ENCODE measurements around the gene ADAMTSL3.

ADAMTSL3 gene

GRCh38 chr15:83854950-83855707 is 201.2 kb downstream of the ADAMTSL3 start:
- ATAC-seq (replicated peaks) (no peak), DNase-seq (no peak)
- Mint-ChIP-seq H3K9me3 (no peaks in the 10 kb centered on the region), H3K36me3 (no peaks in the 10 kb centered on the region), H3K27ac (no peak overlapping the region), H3K27me3 (no peaks in the 10 kb centered on the region), H3K4me3 (no peak overlapping the region), H3K4me1 (no peaks in the 10 kb centered on the region)

DNA sequence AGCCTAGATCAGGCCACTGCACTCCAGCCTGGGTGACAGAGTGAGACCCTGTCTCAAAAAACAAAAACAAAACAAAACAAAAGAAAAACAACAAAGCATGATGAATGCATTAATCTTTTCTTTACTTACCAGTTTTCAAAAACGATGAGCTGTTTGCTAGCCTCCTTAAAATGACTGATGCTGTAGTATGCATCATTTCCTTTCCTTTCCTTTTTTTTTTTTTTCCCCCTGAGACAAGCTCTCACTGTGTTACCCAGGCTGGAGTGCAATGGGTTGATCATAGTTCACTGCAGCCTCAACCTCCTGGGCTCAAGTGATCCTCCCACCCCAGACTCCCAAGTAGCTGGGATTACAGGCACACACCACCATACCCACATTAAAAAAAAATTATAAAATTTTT is 202.0 kb downstream of the ADAMTSL3 start:
- H3K4me3 Mint-ChIP-seq = no peak overlapping the region
- no peak overlapping the region for H3K27ac Mint-ChIP-seq
- no peaks in the 10 kb centered on the region for H3K27me3 Mint-ChIP-seq
- H3K4me1 Mint-ChIP-seq = no peaks in the 10 kb centered on the region
- no peak for ATAC-seq (replicated peaks)
- no peak for DNase-seq
- H3K36me3 Mint-ChIP-seq = no peaks in the 10 kb centered on the region
- no peaks in the 10 kb centered on the region for H3K9me3 Mint-ChIP-seq

GRCh38 chr15:83858820-83859505 is 205.0 kb downstream of the ADAMTSL3 start:
- ATAC-seq (replicated peaks) (no peak), DNase-seq (no peak)
- H3K4me1 Mint-ChIP-seq = no peaks in the 10 kb centered on the region
- H3K27ac Mint-ChIP-seq = no peak overlapping the region
- no peaks in the 10 kb centered on the region for H3K27me3 Mint-ChIP-seq
- H3K4me3 Mint-ChIP-seq = no peak overlapping the region
- H3K36me3 Mint-ChIP-seq = no peaks in the 10 kb centered on the region
- H3K9me3 Mint-ChIP-seq = peaks cover 0 to 4% of the 10 kb centered on the region in 2 donors

- H3K4me3 Mint-ChIP-seq = no peak overlapping the region
- peaks cover 0 to 4% of the 10 kb centered on the region in 2 donors for H3K9me3 Mint-ChIP-seq
Measured at GRCh38 chr15:83866692-83867091, 212.8 kb downstream of the ADAMTSL3 start.

GRCh38 chr15:83869341-83869740 is 215.4 kb downstream of the ADAMTSL3 start:
- Mint-ChIP-seq H3K4me3 (no peak overlapping the region), H3K27me3 (no peaks in the 10 kb centered on the region), H3K9me3 (no peaks in the 10 kb centered on the region), H3K4me1 (no peaks in the 10 kb centered on the region), H3K27ac (no peak overlapping the region), H3K36me3 (no peaks in the 10 kb centered on the region)
- no peak for DNase-seq
- no peak for ATAC-seq (replicated peaks)

More at GRCh38 chr15:83866692-83867091, 212.8 kb downstream of the ADAMTSL3 start:
- Mint-ChIP-seq H3K27me3 (no peaks in the 10 kb centered on the region), H3K36me3 (no peaks in the 10 kb centered on the region), H3K4me1 (no peaks in the 10 kb centered on the region), H3K27ac (no peak overlapping the region)
- DNase-seq (no peak), ATAC-seq (replicated peaks) (no peak)

DNA sequence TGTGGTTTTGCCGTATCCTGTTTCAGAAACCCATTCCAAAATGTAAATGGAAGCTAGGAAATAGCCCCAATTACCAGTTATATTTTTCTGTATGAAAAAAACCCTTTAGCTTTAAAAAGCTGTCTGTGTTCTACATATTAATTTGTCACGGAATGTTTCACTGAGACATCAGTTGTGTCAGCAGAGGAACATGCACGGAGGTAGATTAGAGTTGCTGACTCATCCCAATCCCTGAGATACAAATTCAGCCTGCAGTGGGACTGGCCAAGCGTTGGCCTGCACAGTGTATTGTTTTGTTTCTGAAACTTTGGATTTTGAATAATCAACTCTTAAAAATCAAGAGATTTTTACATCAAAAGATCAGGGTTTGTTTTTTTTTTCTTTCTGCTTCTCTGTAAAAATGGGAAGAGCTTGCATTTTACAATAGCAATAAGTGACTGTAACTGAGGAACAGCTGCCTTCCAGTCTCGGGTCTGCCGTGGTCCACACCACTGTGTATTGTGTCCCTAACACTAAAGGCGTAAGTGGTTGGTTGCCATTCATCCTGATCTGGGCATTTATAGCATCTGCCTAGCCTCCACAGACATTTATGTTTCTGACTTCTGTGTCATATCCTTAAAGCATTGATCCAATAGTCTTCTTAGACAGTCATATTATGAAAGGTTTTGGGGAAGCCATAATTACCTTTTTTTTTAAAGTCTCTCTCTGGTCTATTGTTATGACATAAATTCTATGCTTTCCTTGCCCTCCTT is 218.1 kb downstream of the ADAMTSL3 start:
- no peaks in the 10 kb centered on the region for H3K9me3 Mint-ChIP-seq

DNA sequence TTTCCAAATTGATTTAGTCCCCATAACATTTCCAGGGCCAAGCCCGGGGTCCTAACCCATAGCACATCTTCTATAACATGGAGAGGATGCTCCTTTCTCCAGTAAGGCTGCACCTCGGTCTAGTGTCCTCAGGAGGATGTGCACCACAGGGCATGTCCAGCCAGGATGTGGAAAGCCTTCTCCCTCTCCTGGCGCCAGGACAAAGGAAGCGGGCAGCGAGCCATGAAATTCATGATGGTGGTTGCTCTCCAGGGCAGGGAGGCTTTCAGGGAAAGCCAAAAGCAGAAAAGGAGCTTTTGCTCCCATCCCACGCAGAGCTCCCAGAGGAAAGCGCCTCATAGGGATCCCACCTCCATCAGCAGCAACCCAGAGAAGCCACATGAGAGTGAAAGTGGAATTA is 220.0 kb downstream of the ADAMTSL3 start:
- DNase-seq (no peak), ATAC-seq (replicated peaks) (no peak)
- no peaks in the 10 kb centered on the region for H3K27me3 Mint-ChIP-seq
- no peaks in the 10 kb centered on the region for H3K4me1 Mint-ChIP-seq
- H3K4me3 Mint-ChIP-seq = no peak overlapping the region
- H3K36me3 Mint-ChIP-seq = no peaks in the 10 kb centered on the region
- H3K9me3 Mint-ChIP-seq = no peaks in the 10 kb centered on the region
- H3K27ac Mint-ChIP-seq = no peak overlapping the region

More for the DNA sequence above, 218.1 kb downstream of the ADAMTSL3 start:
- no peak for DNase-seq
- H3K27me3 Mint-ChIP-seq = no peaks in the 10 kb centered on the region
- H3K36me3 Mint-ChIP-seq = no peaks in the 10 kb centered on the region
- no peak overlapping the region for H3K4me3 Mint-ChIP-seq
- no peaks in the 10 kb centered on the region for H3K4me1 Mint-ChIP-seq
- H3K27ac Mint-ChIP-seq = no peak overlapping the region
- no peak for ATAC-seq (replicated peaks)

DNA sequence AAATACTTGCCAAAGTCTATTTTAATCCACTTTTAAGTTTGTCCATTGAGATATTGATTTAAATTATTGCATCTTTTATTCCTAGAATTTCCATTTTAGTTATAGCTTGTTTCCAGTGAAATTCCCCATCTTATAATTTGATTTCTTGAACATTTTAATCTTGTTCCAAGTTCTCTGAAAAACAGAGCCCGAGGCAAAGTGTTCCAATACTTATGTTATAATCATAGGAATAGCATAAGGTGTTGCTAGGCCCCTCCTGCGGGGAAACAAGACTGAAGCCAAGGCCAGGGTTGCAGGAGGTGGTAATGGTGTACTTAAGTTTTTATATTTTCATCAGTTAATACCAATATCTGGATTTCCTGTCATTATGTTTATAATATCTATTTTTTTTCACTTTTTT is 226.6 kb downstream of the ADAMTSL3 start:
- Mint-ChIP-seq H3K36me3 (no peaks in the 10 kb centered on the region), H3K9me3 (peaks cover 2 to 4% of the 10 kb centered on the region in 2 donors), H3K27me3 (no peaks in the 10 kb centered on the region), H3K4me1 (no peaks in the 10 kb centered on the region), H3K27ac (no peak overlapping the region), H3K4me3 (no peak overlapping the region)
- no peak for DNase-seq
- ATAC-seq (replicated peaks) = no peak

DNA sequence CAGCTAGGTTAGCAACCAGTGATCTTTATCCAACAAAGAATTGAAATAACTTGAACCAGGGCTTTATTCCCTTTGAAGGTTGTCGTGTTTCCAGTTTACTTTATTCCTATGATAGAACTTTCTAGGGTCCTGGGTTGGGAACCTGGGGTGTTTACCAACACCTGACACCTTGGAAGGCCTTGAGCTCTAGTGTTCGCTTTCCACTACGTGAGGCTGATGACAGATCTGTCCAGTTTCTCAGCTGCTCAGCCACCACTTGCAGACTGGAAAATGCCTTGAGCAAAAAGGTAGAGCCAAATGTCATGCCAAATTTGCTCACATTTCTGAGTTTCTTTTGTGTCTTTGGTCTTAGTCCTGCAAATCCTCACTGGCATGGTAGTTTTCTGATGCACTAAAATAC is 227.2 kb downstream of the ADAMTSL3 start:
- DNase-seq (no peak), ATAC-seq (replicated peaks) (no peak)
- Mint-ChIP-seq H3K9me3 (peaks cover 2 to 4% of the 10 kb centered on the region in 2 donors), H3K27me3 (no peaks in the 10 kb centered on the region), H3K4me1 (no peaks in the 10 kb centered on the region), H3K4me3 (no peak overlapping the region), H3K27ac (no peak overlapping the region), H3K36me3 (no peaks in the 10 kb centered on the region)

- no peak overlapping the region for H3K27ac Mint-ChIP-seq
- DNase-seq (no peak), ATAC-seq (replicated peaks) (no peak)
- no peaks in the 10 kb centered on the region for H3K27me3 Mint-ChIP-seq
- H3K4me1 Mint-ChIP-seq = no peaks in the 10 kb centered on the region
- no peaks in the 10 kb centered on the region for H3K36me3 Mint-ChIP-seq
- no peaks in the 10 kb centered on the region for H3K9me3 Mint-ChIP-seq
- no peak overlapping the region for H3K4me3 Mint-ChIP-seq
Measured at GRCh38 chr15:83886321-83886720, 232.4 kb downstream of the ADAMTSL3 start.

- Mint-ChIP-seq H3K4me1 (no peaks in the 10 kb centered on the region), H3K9me3 (no peaks in the 10 kb centered on the region), H3K27ac (no peak overlapping the region), H3K27me3 (no peaks in the 10 kb centered on the region), H3K4me3 (no peak overlapping the region), H3K36me3 (no peaks in the 10 kb centered on the region)
- ATAC-seq (replicated peaks) (no peak), DNase-seq (no peak)
Measured at GRCh38 chr15:83887404-83887803, 233.5 kb downstream of the ADAMTSL3 start.

- Mint-ChIP-seq H3K27me3 (no peaks in the 10 kb centered on the region), H3K36me3 (no peaks in the 10 kb centered on the region), H3K4me1 (no peaks in the 10 kb centered on the region), H3K9me3 (no peaks in the 10 kb centered on the region), H3K4me3 (no peak overlapping the region), H3K27ac (no peak overlapping the region)
- ATAC-seq (replicated peaks) (no peak), DNase-seq (no peak)
Measured at GRCh38 chr15:83887961-83888360, 234.0 kb downstream of the ADAMTSL3 start.

- H3K4me3 Mint-ChIP-seq = no peak overlapping the region
- DNase-seq = no peak
- no peak overlapping the region for H3K27ac Mint-ChIP-seq
- no peak for ATAC-seq (replicated peaks)
- no peaks in the 10 kb centered on the region for H3K4me1 Mint-ChIP-seq
- H3K9me3 Mint-ChIP-seq = no peaks in the 10 kb centered on the region
- peaks cover 0 to 3% of the 10 kb centered on the region in 2 donors for H3K27me3 Mint-ChIP-seq
- no peaks in the 10 kb centered on the region for H3K36me3 Mint-ChIP-seq
Measured at GRCh38 chr15:83889995-83890394, 236.1 kb downstream of the ADAMTSL3 start.

GRCh38 chr15:83890587-83890986 is 236.7 kb downstream of the ADAMTSL3 start:
- no peaks in the 10 kb centered on the region for H3K4me1 Mint-ChIP-seq
- no peaks in the 10 kb centered on the region for H3K36me3 Mint-ChIP-seq
- DNase-seq (no peak), ATAC-seq (replicated peaks) (no peak)
- H3K4me3 Mint-ChIP-seq = no peak overlapping the region
- H3K9me3 Mint-ChIP-seq = no peaks in the 10 kb centered on the region
- H3K27ac Mint-ChIP-seq = no peak overlapping the region
- peaks cover 0 to 4% of the 10 kb centered on the region in 2 donors for H3K27me3 Mint-ChIP-seq

DNA sequence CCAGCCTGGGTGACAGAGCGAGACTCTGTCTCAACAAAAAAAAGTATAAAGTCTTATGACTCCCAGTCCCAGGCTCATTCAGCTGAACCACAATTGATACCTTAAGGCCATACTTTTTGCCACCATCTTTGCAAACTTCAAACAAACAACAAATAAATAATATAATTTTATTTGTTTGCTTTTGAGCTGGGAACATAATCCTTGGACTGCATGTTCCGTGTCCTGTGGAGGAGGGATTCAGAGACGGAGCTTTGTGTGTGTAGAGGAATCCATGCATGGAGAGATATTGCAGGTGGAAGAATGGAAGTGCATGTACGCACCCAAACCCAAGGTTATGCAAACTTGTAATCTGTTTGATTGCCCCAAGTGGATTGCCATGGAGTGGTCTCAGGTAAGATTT is 238.6 kb downstream of the ADAMTSL3 start:
- H3K9me3 Mint-ChIP-seq = no peaks in the 10 kb centered on the region
- no peak overlapping the region for H3K27ac Mint-ChIP-seq
- peaks cover 0 to 4% of the 10 kb centered on the region in 2 donors for H3K27me3 Mint-ChIP-seq
- ATAC-seq (replicated peaks) (no peak), DNase-seq (no peak)
- no peaks in the 10 kb centered on the region for H3K4me1 Mint-ChIP-seq
- no peaks in the 10 kb centered on the region for H3K36me3 Mint-ChIP-seq
- H3K4me3 Mint-ChIP-seq = no peak overlapping the region

Measured in stimulated activated naive B cell treated with anti-CD40 and anti-IgM and Interleukin-4, amounts not matched to agents 10 μg/mL and 1 μg/mL and 100 μg/mL, for 72 hours (primary cell).